HCT116 (cell line): ENCODE data around the gene CACNA1F.

Experiments used
- POLR2AphosphoS5 ChIP-seq: IDR thresholded peaks from 2 replicates; pipeline ENCODE4 v1.6.1; 2011; ENCODE audit warnings: mild to moderate bottlenecking, low read depth, low read length, moderate library complexity
- RAD21 ChIP-seq: IDR thresholded peaks from 2 replicates; pipeline ENCODE4 v1.6.1; 2012; ENCODE audit warnings: low read depth, mild to moderate bottlenecking
- SP1 ChIP-seq: IDR thresholded peaks from 2 replicates; pipeline ENCODE4 v1.6.1; 2012; ENCODE audit warnings: low read depth
- YY1 ChIP-seq: IDR thresholded peaks from 2 replicates; pipeline ENCODE4 v1.6.1; 2011; ENCODE audit warnings: low read length, low read depth, moderate library complexity, mild to moderate bottlenecking; ENCODE audit not compliant: insufficient replicate concordance; ENCODE audit errors: extremely low read depth
- ZNF274 ChIP-seq: fragments of 200-500 bp; sonication (Bioruptor generic); IDR thresholded peaks from 2 replicates; pipeline ENCODE4 v1.6.1; 2014; ENCODE audit warnings: mild to moderate bottlenecking, low read depth, low read length, inconsistent platforms
- TF ChIP-seq, protein P1 (sequence below), 3 experiments: fragments of 200-600 bp in 1 of 3; sonication (generic) in 1 of 3; IDR thresholded peaks in 2 of 3; conservative IDR thresholded peaks in 1 of 3; 2 replicates each; pipeline ENCODE4 v1.5.1; 2012 to 2017; ENCODE audit warnings: low read depth in 2 of 3, low read length in 2 of 3, antibody characterized with exemption in 1 of 3, borderline replicate concordance in 1 of 3, control low read depth in 1 of 3, mild to moderate bottlenecking in 1 of 3, mixed read lengths in 1 of 3, mixed run types in 1 of 3, moderate library complexity in 1 of 3; ENCODE audit not compliant: insufficient read depth in 1 of 3

DNA sequence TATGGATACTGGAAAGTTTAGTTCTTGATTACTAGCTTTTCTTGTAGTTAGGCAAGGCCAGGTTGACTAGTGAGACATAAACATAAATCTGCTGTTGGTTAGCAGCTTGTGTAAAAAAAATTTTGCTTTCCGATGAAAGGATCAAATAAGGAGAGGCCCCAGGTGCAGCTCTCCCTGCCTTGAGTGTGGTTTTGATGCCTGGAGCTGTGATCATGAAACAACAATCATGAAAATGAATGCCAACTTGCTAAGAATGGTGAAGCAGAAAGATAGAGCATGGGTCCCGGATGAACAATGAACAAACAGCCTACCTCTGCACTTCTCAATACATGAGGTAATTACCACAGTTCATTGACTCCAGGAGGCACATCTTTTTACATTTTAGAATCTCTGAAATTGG lies 18.7 kb downstream of the CACNA1F start:
- no peak for TF ChIP-seq SP1
- TF ChIP-seq POLR2AphosphoS5, result no peak
- no peak for TF ChIP-seq YY1
- TF ChIP-seq, protein P1, sequence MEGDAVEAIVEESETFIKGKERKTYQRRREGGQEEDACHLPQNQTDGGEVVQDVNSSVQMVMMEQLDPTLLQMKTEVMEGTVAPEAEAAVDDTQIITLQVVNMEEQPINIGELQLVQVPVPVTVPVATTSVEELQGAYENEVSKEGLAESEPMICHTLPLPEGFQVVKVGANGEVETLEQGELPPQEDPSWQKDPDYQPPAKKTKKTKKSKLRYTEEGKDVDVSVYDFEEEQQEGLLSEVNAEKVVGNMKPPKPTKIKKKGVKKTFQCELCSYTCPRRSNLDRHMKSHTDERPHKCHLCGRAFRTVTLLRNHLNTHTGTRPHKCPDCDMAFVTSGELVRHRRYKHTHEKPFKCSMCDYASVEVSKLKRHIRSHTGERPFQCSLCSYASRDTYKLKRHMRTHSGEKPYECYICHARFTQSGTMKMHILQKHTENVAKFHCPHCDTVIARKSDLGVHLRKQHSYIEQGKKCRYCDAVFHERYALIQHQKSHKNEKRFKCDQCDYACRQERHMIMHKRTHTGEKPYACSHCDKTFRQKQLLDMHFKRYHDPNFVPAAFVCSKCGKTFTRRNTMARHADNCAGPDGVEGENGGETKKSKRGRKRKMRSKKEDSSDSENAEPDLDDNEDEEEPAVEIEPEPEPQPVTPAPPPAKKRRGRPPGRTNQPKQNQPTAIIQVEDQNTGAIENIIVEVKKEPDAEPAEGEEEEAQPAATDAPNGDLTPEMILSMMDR (IDR thresholded peaks at IDR 0.05 in 2 of 3, conservative IDR thresholded peaks at IDR 0.05 in 1 of 3; ENCODE audit: borderline replicate concordance in 1 of 3, insufficient read depth in 1 of 3, low read depth in 2 of 3, low read length in 2 of 3), result no peak
- TF ChIP-seq RAD21, result no peak
- no peak for TF ChIP-seq ZNF274
